Panc1 (cell line): ENCODE measurements around the gene MYO1H. TPM values are rescaled to one million over a fixed set of nuclear protein-coding genes. Genes with fewer than 3 reads are reported as not detected.

Experiments used
- ATAC-seq: fragments of 200-7000 bp; cut with Tn5 transposase; 2 replicates; pipeline ENCODE4 v1.9.1; 2020; ENCODE audit warnings: mild to moderate bottlenecking, moderate library complexity
- BruUV-seq: library from RNA; stranded (reverse); fragments of 400-500 nt; replicated peaks from 2 replicates; lab custom pipeline; 2021; lab: Mats Ljungman, UMichigan
- CTCF ChIA-PET: fragments of 300-600 bp; sonication (Branson Sonifier 250); formaldehyde crosslinking; loops from one replicate; lab custom pipeline; 2022; ENCODE audit warnings: antibody characterized with exemption; lab: Charles Lee
- POLR2A ChIA-PET: fragments of 300-600 bp; sonication (Branson Sonifier 250); formaldehyde crosslinking; loops from one replicate; lab custom pipeline; 2022; ENCODE audit warnings: antibody characterized with exemption; lab: Charles Lee
- DNase-seq: peaks from one replicate; pipeline ENCODE4 v3.0.0-alpha.2; 2010; ENCODE audit warnings: low read depth, low spot score
- H3K27ac ChIP-seq: 2 replicates; pipeline ENCODE4 v1.5.1; 2011; ENCODE audit warnings: mild to moderate bottlenecking, low read length, inconsistent platforms
- H3K27me3 ChIP-seq: fragments of 200-500 bp; sonication (Bioruptor generic); 2 replicates; pipeline ENCODE4 v1.6.0; 2014; ENCODE audit warnings: low read length, inconsistent platforms; ENCODE audit not compliant: control insufficient read depth, insufficient read depth
- H3K36me3 ChIP-seq: fragments of 200-500 bp; sonication (Bioruptor generic); 2 replicates; pipeline ENCODE4 v1.5.1; 2014; ENCODE audit warnings: inconsistent platforms, mild to moderate bottlenecking, low read length, moderate library complexity; ENCODE audit not compliant: control insufficient read depth, insufficient read depth
- H3K4me1 ChIP-seq: 2 replicates; pipeline ENCODE4 v1.5.1; 2011; ENCODE audit warnings: inconsistent platforms, mild to moderate bottlenecking, low read length, moderate library complexity; ENCODE audit not compliant: control insufficient read depth, insufficient read depth
- H3K4me3 ChIP-seq, 2 experiments: 2 replicates each; pipeline ENCODE4 v1.5.1; 2011 to 2012; ENCODE audit warnings: low read depth in 2 of 2, low read length in 2 of 2, mild to moderate bottlenecking in 2 of 2, inconsistent platforms in 1 of 2, moderate library complexity in 1 of 2
- H3K9me3 ChIP-seq: fragments of 200-500 bp; sonication (Bioruptor generic); 2 replicates; pipeline ENCODE4 v1.5.1; 2014; ENCODE audit warnings: low read depth, mild to moderate bottlenecking, inconsistent platforms, low read length, moderate library complexity; ENCODE audit not compliant: control insufficient read depth, insufficient read depth
- CTCF ChIP-seq: fragments of 450-650 bp; IDR thresholded peaks from 2 replicates; pipeline ENCODE4 v1.5.1; 2017; ENCODE audit warnings: mild to moderate bottlenecking
- POLR2AphosphoS5 ChIP-seq: IDR thresholded peaks from 2 replicates; pipeline ENCODE4 v1.6.1; 2012; ENCODE audit warnings: mild to moderate bottlenecking, low read depth, low read length, moderate library complexity
- SIN3A ChIP-seq: IDR thresholded peaks from 2 replicates; pipeline ENCODE4 v1.6.1; 2012; ENCODE audit warnings: low read depth, mild to moderate bottlenecking, low read length, moderate library complexity, borderline replicate concordance; ENCODE audit not compliant: insufficient read depth
- TCF7L2 ChIP-seq: IDR thresholded peaks from 2 replicates; pipeline ENCODE4 v1.6.1; 2011; ENCODE audit warnings: mild to moderate bottlenecking, low read depth, low read length, inconsistent platforms
- in situ Hi-C: cut with HindIII; loops from 2 replicates; pipeline ENCODE4 v1.10.0; 2016; ENCODE audit warnings: low sequenced_read_pairs, low pct_unique_long_range_greater_than_20kb
- intact Hi-C: fragments of 100-400 bp; cut with micrococcal nuclease; formaldehyde crosslinking; loops from one replicate; pipeline ENCODE4 v1.10.0; 2022; ENCODE audit not compliant: unreplicated experiment
- total RNA-seq: library from RNA; stranded (reverse); gene quantifications from one replicate; pipeline ENCODE4 v1.2.1, GENCODE V29; 2021; ENCODE audit not compliant: unreplicated experiment
- TF ChIP-seq, protein P1 (sequence below), 2 experiments: IDR thresholded peaks; 2 replicates each; pipeline ENCODE4 v1.6.1; 2011 to 2012; ENCODE audit warnings: low read depth in 2 of 2, control low read depth in 1 of 2, low read length in 1 of 2, mild to moderate bottlenecking in 1 of 2, moderate library complexity in 1 of 2; ENCODE audit not compliant: insufficient read depth in 1 of 2

MYO1H gene
- total RNA-seq, 1 experiment from 2014 or later: not detected

GRCh38 chr12:109331301-109331952, 16.3 kb upstream of the MYO1H start:
- TF ChIP-seq TCF7L2 (no peak), POLR2AphosphoS5 (no peak), SIN3A (no peak), CTCF (no peak)
- TF ChIP-seq, protein P1, sequence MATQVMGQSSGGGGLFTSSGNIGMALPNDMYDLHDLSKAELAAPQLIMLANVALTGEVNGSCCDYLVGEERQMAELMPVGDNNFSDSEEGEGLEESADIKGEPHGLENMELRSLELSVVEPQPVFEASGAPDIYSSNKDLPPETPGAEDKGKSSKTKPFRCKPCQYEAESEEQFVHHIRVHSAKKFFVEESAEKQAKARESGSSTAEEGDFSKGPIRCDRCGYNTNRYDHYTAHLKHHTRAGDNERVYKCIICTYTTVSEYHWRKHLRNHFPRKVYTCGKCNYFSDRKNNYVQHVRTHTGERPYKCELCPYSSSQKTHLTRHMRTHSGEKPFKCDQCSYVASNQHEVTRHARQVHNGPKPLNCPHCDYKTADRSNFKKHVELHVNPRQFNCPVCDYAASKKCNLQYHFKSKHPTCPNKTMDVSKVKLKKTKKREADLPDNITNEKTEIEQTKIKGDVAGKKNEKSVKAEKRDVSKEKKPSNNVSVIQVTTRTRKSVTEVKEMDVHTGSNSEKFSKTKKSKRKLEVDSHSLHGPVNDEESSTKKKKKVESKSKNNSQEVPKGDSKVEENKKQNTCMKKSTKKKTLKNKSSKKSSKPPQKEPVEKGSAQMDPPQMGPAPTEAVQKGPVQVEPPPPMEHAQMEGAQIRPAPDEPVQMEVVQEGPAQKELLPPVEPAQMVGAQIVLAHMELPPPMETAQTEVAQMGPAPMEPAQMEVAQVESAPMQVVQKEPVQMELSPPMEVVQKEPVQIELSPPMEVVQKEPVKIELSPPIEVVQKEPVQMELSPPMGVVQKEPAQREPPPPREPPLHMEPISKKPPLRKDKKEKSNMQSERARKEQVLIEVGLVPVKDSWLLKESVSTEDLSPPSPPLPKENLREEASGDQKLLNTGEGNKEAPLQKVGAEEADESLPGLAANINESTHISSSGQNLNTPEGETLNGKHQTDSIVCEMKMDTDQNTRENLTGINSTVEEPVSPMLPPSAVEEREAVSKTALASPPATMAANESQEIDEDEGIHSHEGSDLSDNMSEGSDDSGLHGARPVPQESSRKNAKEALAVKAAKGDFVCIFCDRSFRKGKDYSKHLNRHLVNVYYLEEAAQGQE (IDR thresholded peaks at IDR 0.05; ENCODE audit: insufficient read depth in 1 of 2, low read depth in 2 of 2, low read length in 1 of 2): no peak
- ChIA-PET POLR2A (no interaction called here), CTCF (no interaction called here)
- Histone ChIP-seq H3K4me1 (no peaks in the 10 kb centered on the region), H3K9me3 (no peaks in the 10 kb centered on the region), H3K27me3 (peaks cover 2% of the 10 kb centered on the region; the same call in 1 of the 2 replicates), H3K4me3 (no peak overlapping the region), H3K36me3 (no peaks in the 10 kb centered on the region), H3K27ac (no peak overlapping the region)
- ATAC-seq (no peak), DNase-seq (no peak)
- in situ Hi-C loops: no loop called here
- BruUV-seq: no TSS peak
- intact Hi-C loops: no loop called here

DNA sequence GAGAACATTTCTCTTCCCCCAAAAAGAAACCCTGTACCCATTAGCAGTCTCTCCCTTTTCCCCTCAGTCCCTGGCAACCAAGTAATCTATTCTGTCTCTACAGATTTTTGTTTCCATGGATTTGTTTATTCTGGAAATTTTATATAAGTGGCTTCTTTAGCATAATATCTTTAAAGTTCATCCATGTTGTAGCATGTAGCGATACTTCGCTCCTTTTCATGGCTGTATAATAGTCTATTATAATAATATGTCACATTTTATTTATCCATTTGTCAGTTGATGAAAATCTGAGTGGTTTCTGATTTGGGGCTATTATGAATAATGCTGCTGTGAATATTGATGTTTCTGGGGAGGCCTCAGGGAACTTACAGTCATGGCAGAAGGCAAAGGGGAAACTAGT, 12.8 kb upstream of the MYO1H start:
- ChIA-PET POLR2A (no interaction called here), CTCF (no interaction called here)
- intact Hi-C loops: no loop called here
- in situ Hi-C loops: no loop called here
- H3K4me1 ChIP-seq: no peaks in the 10 kb centered on the region
- no peaks in the 10 kb centered on the region for H3K9me3 ChIP-seq
- H3K4me3 ChIP-seq: no peak overlapping the region
- ATAC-seq (no peak), DNase-seq (no peak)
- H3K27me3 ChIP-seq: peaks cover 2% of the 10 kb centered on the region; the same call in 1 of the 2 replicates
- no peak overlapping the region for H3K27ac ChIP-seq
- TF ChIP-seq, protein P1 (IDR thresholded peaks at IDR 0.05; ENCODE audit: insufficient read depth in 1 of 2, low read depth in 2 of 2, low read length in 1 of 2): no peak
- TF ChIP-seq SIN3A (no peak), POLR2AphosphoS5 (no peak), TCF7L2 (no peak), CTCF (no peak)
- no TSS peak for BruUV-seq
- no peaks in the 10 kb centered on the region for H3K36me3 ChIP-seq
